T-helper 2 cell treated with Interferon-gamma antibody and Interleukin-4, amounts not matched to agents 5 μg/mL and 100 μg/mL, for 36 hours (primary cell): ENCODE measurements around the gene NUPR1.
"Not testable (repeated sequence)": the region's sequence is repeated elsewhere in the genome, so short reads cannot be mapped to it uniquely, and the experiment has no call there.

Source experiments
- DNase-seq: peaks from one replicate; pipeline ENCODE4 v3.0.0; 2021; ENCODE audit warnings: low spot score
- H3K27ac Mint-ChIP-seq: one replicate; pipeline ENCODE4 v1.8.0; 2021; ENCODE audit warnings: mild to moderate bottlenecking, mixed read lengths
- H3K27me3 Mint-ChIP-seq: one replicate; pipeline ENCODE4 v1.8.0; 2021; ENCODE audit warnings: low read depth, mixed read lengths
- H3K36me3 Mint-ChIP-seq: one replicate; pipeline ENCODE4 v1.8.0; 2021; ENCODE audit warnings: low read depth, mixed read lengths
- H3K4me1 Mint-ChIP-seq: one replicate; pipeline ENCODE4 v1.8.0; 2021; ENCODE audit warnings: low read depth, mixed read lengths
- H3K4me3 Mint-ChIP-seq: one replicate; pipeline ENCODE4 v1.8.0; 2022; ENCODE audit warnings: mild to moderate bottlenecking, moderate library complexity, mixed read lengths
- H3K9me3 Mint-ChIP-seq: one replicate; pipeline ENCODE4 v1.8.0; 2021; ENCODE audit warnings: mixed read lengths

Gene NUPR1

GRCh38 chr16:28544998-28545397 is 6.2 kb upstream of the NUPR1 start:
- peaks cover 5% of the 10 kb centered on the region for H3K4me1 Mint-ChIP-seq
- no peaks in the 10 kb centered on the region for H3K36me3 Mint-ChIP-seq
- H3K27ac Mint-ChIP-seq, result no peak overlapping the region
- no peaks in the 10 kb centered on the region for H3K9me3 Mint-ChIP-seq
- no peak overlapping the region for H3K4me3 Mint-ChIP-seq
- no peak for DNase-seq
- peaks cover 3% of the 10 kb centered on the region for H3K27me3 Mint-ChIP-seq

- no peak overlapping the region for H3K4me3 Mint-ChIP-seq
- H3K27me3 Mint-ChIP-seq, result peaks cover 2% of the 10 kb centered on the region
- H3K4me1 Mint-ChIP-seq, result peaks cover 2% of the 10 kb centered on the region
- no peaks in the 10 kb centered on the region for H3K36me3 Mint-ChIP-seq
- H3K27ac Mint-ChIP-seq, result no peak overlapping the region
- no peak for DNase-seq
- H3K9me3 Mint-ChIP-seq, result no peaks in the 10 kb centered on the region
These were observed 4.3 kb upstream of the NUPR1 start for GRCh38 chr16:28543072-28543471.

- no peaks in the 10 kb centered on the region for H3K27me3 Mint-ChIP-seq
- no peaks in the 10 kb centered on the region for H3K9me3 Mint-ChIP-seq
- H3K27ac Mint-ChIP-seq, result no peak overlapping the region
- peaks cover 2% of the 10 kb centered on the region for H3K4me1 Mint-ChIP-seq
- no peak overlapping the region for H3K4me3 Mint-ChIP-seq
- DNase-seq, result no peak
- no peaks in the 10 kb centered on the region for H3K36me3 Mint-ChIP-seq
These were observed 3.9 kb upstream of the NUPR1 start for GRCh38 chr16:28542646-28543045.

- no peaks in the 10 kb centered on the region for H3K9me3 Mint-ChIP-seq
- no peak for DNase-seq
- H3K27me3 Mint-ChIP-seq, result no peaks in the 10 kb centered on the region
- H3K4me1 Mint-ChIP-seq, result peaks cover 4% of the 10 kb centered on the region
- no peak overlapping the region for H3K4me3 Mint-ChIP-seq
- no peaks in the 10 kb centered on the region for H3K36me3 Mint-ChIP-seq
- no peak overlapping the region for H3K27ac Mint-ChIP-seq
These were observed 1.6 kb upstream of the NUPR1 start for GRCh38 chr16:28540346-28540745.

DNA sequence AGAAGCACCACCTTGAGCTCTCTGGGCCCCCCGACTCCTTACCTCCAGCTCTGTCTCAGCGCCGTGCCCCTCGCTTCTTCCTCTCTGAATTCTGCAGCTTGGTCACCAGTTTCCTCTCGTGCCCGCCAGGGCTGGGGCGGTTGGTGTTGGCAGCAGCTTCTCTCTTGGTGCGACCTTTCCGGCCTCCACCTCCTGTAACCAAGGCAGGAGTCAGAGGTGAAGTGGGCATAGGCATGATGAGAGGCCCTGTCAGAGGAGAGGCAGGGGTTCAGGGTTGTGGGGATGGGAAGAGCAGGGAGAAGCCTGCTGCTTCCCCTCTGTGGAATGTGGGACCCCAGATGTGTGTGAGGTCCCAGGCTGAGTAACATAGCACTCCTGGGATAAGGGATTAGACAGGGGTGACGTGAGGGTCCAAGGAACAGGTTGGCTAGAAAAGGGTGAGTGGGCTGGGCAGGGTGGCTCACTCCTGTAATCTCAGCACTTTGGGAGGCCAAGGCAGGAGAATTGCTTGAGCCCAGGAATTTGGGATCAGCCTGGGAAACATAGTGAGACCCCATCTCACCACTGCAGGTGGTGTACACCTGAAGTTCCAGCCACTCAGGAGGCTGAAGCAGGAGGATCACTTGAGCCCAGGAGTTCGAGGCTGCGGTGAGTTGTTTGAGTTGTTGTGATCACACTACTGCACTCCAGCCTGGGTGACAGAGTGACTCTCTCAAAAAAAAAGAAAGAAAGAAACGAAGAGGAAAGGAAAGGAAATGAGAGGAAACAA is 626 bp downstream of the NUPR1 start:
- Mint-ChIP-seq H3K27ac (no peak overlapping the region), H3K27me3 (no peaks in the 10 kb centered on the region), H3K36me3 (no peaks in the 10 kb centered on the region)

DNA sequence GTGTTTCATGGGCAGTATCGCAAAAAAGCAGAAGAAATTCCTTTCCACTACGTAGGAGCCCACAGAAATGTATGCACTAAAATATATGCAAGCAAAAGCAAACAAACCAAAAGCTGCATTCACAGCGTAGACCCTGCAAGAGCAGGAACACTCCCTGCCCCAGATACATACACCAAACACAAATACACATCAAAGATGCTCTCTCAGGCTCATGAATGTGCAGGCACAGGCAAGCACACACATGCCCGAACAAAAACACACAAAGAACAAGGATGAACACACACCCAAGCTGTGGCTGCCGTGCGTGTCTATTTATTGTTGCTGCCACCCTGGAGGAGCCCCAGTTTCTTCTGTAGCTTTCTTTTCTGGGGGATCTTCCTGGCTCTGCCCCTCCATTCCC is 1.7 kb downstream of the NUPR1 start:
- no peaks in the 10 kb centered on the region for H3K27me3 Mint-ChIP-seq
- no peak for DNase-seq
- no peak overlapping the region for H3K27ac Mint-ChIP-seq

More for the DNA sequence above, 626 bp downstream of the NUPR1 start:
- H3K4me1 Mint-ChIP-seq, result peaks cover 16% of the 10 kb centered on the region
- H3K9me3 Mint-ChIP-seq, result peaks cover 4% of the 10 kb centered on the region
- no peak overlapping the region for H3K4me3 Mint-ChIP-seq
- no peak for DNase-seq

DNA sequence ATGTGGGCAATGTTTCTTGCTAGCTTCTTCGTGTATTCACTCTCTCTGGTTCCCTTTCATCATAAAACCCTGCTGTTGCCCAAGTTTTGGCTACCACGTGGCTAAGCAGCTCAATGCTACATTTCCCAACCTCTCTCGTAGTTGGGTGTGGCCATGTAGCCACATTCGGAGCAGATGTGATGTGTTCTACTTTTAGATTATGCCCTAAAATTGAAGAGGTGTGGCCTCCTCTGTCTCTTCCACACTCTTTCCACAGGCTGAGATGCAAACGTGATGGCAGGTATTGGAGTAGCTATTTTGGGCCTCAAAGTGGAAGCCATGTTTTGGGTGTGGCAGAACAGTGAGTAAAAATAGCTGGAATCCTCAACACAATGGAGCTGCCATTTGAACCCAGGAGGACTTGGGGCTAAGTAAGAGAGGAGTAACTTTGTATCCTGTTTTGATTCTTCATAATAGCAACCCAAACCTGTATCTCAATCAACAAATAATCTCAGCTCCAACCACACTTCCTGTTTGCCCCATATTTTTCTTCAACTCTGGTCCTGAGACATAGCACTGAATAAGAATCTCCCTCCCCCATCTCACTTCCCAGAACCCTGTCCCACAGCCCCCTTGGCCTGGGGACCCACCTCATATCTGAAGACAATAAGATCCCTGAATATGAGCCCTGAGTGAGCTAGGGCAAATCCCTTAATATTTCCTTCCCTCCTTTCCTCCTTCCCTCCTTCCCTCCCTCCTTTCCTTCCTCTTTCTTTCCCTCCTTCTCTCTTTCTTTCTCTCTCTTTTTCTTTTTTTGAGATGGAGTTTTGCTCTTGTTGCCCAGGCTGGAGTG is 4.0 kb downstream of the NUPR1 start:
- H3K27ac Mint-ChIP-seq, result peak overlapping the region; percentile 56
- H3K36me3 Mint-ChIP-seq, result no peaks in the 10 kb centered on the region
- H3K4me3 Mint-ChIP-seq, result no peak overlapping the region
- H3K27me3 Mint-ChIP-seq, result no peaks in the 10 kb centered on the region
- peaks cover 14% of the 10 kb centered on the region for H3K4me1 Mint-ChIP-seq
- H3K9me3 Mint-ChIP-seq, result peaks cover 4% of the 10 kb centered on the region
- DNase-seq, result no peak

More for the DNA sequence above, 1.7 kb downstream of the NUPR1 start:
- peaks cover 14% of the 10 kb centered on the region for H3K4me1 Mint-ChIP-seq
- H3K36me3 Mint-ChIP-seq, result no peaks in the 10 kb centered on the region
- no peak overlapping the region for H3K4me3 Mint-ChIP-seq
- H3K9me3 Mint-ChIP-seq, result peaks cover 4% of the 10 kb centered on the region

GRCh38 chr16:28532940-28533647 is 5.7 kb downstream of the NUPR1 start:
- no peak for DNase-seq
- no peaks in the 10 kb centered on the region for H3K27me3 Mint-ChIP-seq
- peaks cover 14% of the 10 kb centered on the region for H3K4me1 Mint-ChIP-seq
- no peaks in the 10 kb centered on the region for H3K36me3 Mint-ChIP-seq
- H3K4me3 Mint-ChIP-seq, result no peak overlapping the region
- no peak overlapping the region for H3K27ac Mint-ChIP-seq
- H3K9me3 Mint-ChIP-seq, result peaks cover 4% of the 10 kb centered on the region

GRCh38 chr16:28531777-28532744 is 6.7 kb downstream of the NUPR1 start:
- DNase-seq, result no peak
- Mint-ChIP-seq H3K4me3 (no peak overlapping the region), H3K9me3 (peaks cover 4% of the 10 kb centered on the region), H3K27ac (no peak overlapping the region), H3K4me1 (peaks cover 14% of the 10 kb centered on the region), H3K36me3 (no peaks in the 10 kb centered on the region), H3K27me3 (no peaks in the 10 kb centered on the region)

DNA sequence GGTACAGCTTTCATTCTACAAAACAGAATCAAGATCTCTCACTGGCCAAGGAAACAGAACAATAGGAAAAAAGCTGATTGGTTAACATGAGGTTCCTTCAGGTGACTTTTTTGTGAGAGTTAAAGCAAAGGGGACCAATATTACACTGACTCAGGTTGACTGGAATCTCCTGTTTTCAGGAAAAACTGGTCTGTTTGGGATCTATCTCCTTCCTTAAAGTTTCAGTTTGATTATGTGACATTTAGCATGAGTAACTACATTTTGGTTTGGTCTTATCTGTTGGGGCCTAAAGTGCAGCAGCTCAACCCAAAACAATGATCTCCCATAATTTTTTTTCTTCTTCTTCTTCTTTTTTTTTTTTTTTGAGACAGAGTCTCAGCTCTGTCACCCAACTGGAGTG is 9.7 kb downstream of the NUPR1 start:
- Mint-ChIP-seq H3K9me3 (no peaks in the 10 kb centered on the region), H3K4me3 (no peak overlapping the region), H3K27me3 (peaks cover 3% of the 10 kb centered on the region), H3K27ac (no peak overlapping the region), H3K4me1 (peaks cover 4% of the 10 kb centered on the region), H3K36me3 (no peaks in the 10 kb centered on the region)
- DNase-seq, result no peak

GRCh38 chr16:28528463-28528867 is 10.3 kb downstream of the NUPR1 start:
- Mint-ChIP-seq H3K27ac (no peak overlapping the region), H3K4me1 (peaks cover 3% of the 10 kb centered on the region), H3K9me3 (no peaks in the 10 kb centered on the region), H3K27me3 (peaks cover 3% of the 10 kb centered on the region), H3K36me3 (no peaks in the 10 kb centered on the region), H3K4me3 (no peak overlapping the region)
- no peak for DNase-seq

DNA sequence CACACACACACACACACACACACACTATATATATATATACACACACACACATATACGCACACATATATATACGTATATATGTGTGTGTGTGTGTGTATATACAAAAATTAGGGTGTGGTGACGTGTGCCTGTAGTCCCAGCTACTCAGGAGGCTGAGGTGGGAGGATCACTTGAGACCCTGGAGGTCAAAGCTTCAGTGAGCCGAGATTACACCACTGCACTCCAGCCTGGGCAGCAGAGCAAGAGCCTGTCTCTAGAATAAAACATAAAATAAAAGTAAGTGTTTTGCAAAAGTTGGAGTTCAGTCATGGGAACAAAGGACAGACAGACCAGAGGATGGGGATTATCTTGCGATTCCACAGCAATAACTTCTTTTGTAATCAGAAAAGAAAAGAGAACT is 10.8 kb downstream of the NUPR1 start:
- H3K36me3 Mint-ChIP-seq, result no peaks in the 10 kb centered on the region
- no peak overlapping the region for H3K4me3 Mint-ChIP-seq
- H3K9me3 Mint-ChIP-seq, result no peaks in the 10 kb centered on the region
- no peak for DNase-seq
- peaks cover 3% of the 10 kb centered on the region for H3K27me3 Mint-ChIP-seq
- H3K4me1 Mint-ChIP-seq, result peaks cover 3% of the 10 kb centered on the region
- H3K27ac Mint-ChIP-seq, result no peak overlapping the region

DNA sequence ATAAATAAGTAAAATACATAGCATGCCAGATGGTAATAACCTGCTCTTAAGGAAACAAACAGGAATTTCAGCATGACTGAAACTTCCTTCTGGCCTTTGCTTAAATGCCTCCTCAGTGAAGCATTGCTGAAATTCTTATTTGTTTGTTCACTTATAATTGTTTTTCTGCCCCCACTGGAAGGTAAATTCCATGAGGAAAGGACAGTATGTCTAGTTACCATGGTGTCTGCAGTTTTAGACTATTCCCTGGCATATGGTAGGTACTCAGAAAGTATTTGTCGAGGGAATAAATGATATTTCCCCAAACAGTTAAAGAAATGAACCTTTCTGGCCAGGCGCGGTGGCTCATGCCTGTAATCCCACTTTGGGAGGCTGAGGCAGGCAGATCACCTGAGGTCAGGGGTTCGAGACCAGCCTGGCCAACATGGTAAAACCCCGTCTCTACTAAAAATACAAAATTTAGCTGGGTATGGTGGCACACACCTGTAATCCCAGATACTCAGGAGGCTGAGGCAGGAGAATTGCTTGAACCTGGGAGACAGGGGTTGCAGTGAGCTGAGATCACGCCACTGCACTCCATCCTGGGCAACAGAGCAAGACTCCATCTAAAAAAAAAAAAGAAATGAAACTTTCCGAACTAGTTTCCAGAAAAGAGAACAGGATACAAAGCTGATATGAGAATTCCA is 11.5 kb downstream of the NUPR1 start:
- not testable (repeated sequence) for DNase-seq, H3K27ac Mint-ChIP-seq, H3K4me3 Mint-ChIP-seq, H3K4me1 Mint-ChIP-seq, H3K9me3 Mint-ChIP-seq, H3K36me3 Mint-ChIP-seq, H3K27me3 Mint-ChIP-seq
